HCEC 1CT (cell line): ENCODE results near the gene C9orf50.

Experiments
- DNase-seq: peaks from one replicate; pipeline ENCODE4 v3.0.0-alpha.2; 2017

C9orf50 gene

GRCh38 chr9:129629251-129629820 lies 8.4 kb upstream of the C9orf50 start:
- DNase-seq = no peak

- DNase-seq = no peak
These were observed 7.8 kb upstream of the C9orf50 start for GRCh38 chr9:129628709-129629108.

- DNase-seq = no peak
These were observed 6.9 kb upstream of the C9orf50 start for GRCh38 chr9:129627556-129628440.

- peak; percentile 78 for DNase-seq
These were observed 5.9 kb upstream of the C9orf50 start for GRCh38 chr9:129626625-129627284.

- peak; percentile 69 for DNase-seq
These were observed 5.3 kb upstream of the C9orf50 start, which contains the start of gene NTMT1 for GRCh38 chr9:129626079-129626624. NTMT1 (plus strand) TSS chr9:129626163; CDS start chr9:129632704, 6,541 bp downstream.

- DNase-seq = no peak
These were observed 4.0 kb upstream of the C9orf50 start for GRCh38 chr9:129624947-129625346.

- DNase-seq = peak; percentile 45
These were observed 3.4 kb upstream of the C9orf50 start for GRCh38 chr9:129624168-129624759.

- DNase-seq = peak; percentile 34
These were observed 2.4 kb upstream of the C9orf50 start for GRCh38 chr9:129623331-129623730.

GRCh38 chr9:129619787-129620668 lies 873 bp downstream of the C9orf50 start:
- peak; percentile 41 for DNase-seq

- peak; percentile 54 for DNase-seq
These were observed 3.7 kb downstream of the C9orf50 start for GRCh38 chr9:129617167-129617566.

- no peak for DNase-seq
These were observed 5.3 kb downstream of the C9orf50 start for GRCh38 chr9:129615407-129616285.

GRCh38 chr9:129614932-129615331 lies 6.0 kb downstream of the C9orf50 start:
- no peak for DNase-seq

GRCh38 chr9:129613520-129614175 lies 7.3 kb downstream of the C9orf50 start:
- DNase-seq = no peak

- no peak for DNase-seq
These were observed 7.9 kb downstream of the C9orf50 start for GRCh38 chr9:129612815-129613519.

GRCh38 chr9:129612123-129612522 lies 8.8 kb downstream of the C9orf50 start:
- DNase-seq = no peak

- no peak for DNase-seq
These were observed 9.5 kb downstream of the C9orf50 start for GRCh38 chr9:129611307-129611800.

GRCh38 chr9:129610473-129611306 lies 10.2 kb downstream of the C9orf50 start:
- peak; percentile 60 for DNase-seq

- no peak for DNase-seq
These were observed 10.8 kb downstream of the C9orf50 start for GRCh38 chr9:129610213-129610472.
